ENCODE results near the gene POLE3. TPM values are rescaled to one million over a fixed set of nuclear protein-coding genes. Genes with fewer than 3 reads are reported as not detected.

The POLE3 gene
- total RNA-seq, 1 donor from 2014 or later: 31.0 TPM

DNA sequence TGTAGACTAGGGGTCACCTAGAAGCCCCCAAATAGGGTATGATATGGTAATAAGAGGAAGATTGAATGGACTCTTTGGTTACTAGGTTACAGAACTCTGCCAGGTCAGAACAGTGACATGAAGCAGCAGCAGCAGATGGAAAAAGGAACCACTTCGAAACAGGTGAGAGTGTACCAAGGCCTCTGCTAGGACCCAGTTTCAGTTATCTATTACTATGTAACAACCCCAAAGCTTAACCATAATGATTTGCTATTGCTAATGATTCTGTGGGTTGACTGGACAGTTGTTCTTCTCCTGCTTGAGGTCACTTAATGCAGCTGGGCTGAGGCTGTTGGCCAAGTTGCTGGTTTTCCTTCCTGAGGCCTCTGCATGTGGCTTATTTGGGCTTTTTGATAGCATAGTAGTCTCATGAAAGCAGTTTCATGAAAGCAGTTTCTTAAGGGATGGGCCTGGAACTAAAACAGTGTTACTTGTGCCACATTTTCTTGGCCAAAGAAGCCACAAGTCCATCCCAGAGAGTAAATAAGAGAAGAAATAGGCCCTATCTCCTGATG is 17.7 kb upstream of the POLE3 start:
- Histone ChIP-seq H3K27ac (no peak overlapping the region), H3K27me3 (no peaks in the 10 kb centered on the region), H3K36me3 (no peaks in the 10 kb centered on the region), H3K4me1 (no peaks in the 10 kb centered on the region), H3K4me3 (no peak overlapping the region), H3K9me3 (no peaks in the 10 kb centered on the region)
- TF ChIP-seq, protein P1, sequence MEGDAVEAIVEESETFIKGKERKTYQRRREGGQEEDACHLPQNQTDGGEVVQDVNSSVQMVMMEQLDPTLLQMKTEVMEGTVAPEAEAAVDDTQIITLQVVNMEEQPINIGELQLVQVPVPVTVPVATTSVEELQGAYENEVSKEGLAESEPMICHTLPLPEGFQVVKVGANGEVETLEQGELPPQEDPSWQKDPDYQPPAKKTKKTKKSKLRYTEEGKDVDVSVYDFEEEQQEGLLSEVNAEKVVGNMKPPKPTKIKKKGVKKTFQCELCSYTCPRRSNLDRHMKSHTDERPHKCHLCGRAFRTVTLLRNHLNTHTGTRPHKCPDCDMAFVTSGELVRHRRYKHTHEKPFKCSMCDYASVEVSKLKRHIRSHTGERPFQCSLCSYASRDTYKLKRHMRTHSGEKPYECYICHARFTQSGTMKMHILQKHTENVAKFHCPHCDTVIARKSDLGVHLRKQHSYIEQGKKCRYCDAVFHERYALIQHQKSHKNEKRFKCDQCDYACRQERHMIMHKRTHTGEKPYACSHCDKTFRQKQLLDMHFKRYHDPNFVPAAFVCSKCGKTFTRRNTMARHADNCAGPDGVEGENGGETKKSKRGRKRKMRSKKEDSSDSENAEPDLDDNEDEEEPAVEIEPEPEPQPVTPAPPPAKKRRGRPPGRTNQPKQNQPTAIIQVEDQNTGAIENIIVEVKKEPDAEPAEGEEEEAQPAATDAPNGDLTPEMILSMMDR (IDR thresholded peaks at IDR 0.05): no peak
- DNase-seq (no peak), ATAC-seq (no peak)
- intact Hi-C loops (cut with DNase I): no loop called here

DNA sequence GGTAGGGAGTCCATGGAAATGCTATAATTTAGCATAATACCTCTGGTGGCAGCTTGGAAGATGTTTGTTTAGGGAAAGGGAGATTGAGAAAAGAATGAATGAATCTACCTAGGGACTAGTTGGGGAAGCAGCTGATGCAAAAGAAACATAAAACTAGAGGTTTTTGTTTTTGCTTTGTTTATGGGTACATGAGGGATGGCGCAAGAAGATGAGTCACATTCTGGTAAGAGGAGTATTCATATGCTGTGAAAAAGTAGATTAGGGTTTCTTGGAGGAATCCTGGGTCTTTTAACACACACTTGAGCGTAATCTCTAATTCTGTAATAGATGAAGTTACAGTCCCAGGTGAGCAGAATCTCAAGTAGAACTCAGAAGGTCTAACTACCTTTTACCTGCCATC is 17.2 kb upstream of the POLE3 start:
- Histone ChIP-seq H3K9me3 (no peaks in the 10 kb centered on the region), H3K4me3 (no peak overlapping the region), H3K27me3 (no peaks in the 10 kb centered on the region), H3K27ac (no peak overlapping the region), H3K4me1 (no peaks in the 10 kb centered on the region), H3K36me3 (no peaks in the 10 kb centered on the region)
- intact Hi-C loops (cut with DNase I): no loop called here
- DNase-seq: no peak
- no peak for ATAC-seq
- TF ChIP-seq, protein P1 (IDR thresholded peaks at IDR 0.05): no peak

DNA sequence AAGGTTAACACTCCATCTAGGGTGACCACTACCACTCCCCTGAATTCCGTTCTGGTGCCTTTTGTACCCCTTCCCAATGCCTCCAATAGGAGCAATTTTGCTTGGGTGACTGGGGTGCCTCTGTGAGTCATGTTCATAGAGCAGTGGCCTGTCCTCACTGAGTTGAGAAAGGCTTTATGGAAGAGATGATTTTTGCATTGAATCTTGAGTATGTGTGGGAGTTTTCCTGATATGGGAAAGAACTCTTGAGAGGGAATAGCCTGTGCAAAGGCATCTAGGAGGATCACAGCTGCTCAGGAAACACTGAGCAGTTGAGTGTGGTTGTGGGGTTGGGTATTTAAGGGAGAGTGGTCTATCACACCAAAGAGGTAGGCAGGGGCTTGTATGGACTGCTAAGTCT is 16.2 kb upstream of the POLE3 start:
- TF ChIP-seq, protein P1 (IDR thresholded peaks at IDR 0.05): no peak
- Histone ChIP-seq H3K4me3 (no peak overlapping the region), H3K27ac (no peak overlapping the region), H3K36me3 (no peaks in the 10 kb centered on the region), H3K9me3 (no peaks in the 10 kb centered on the region), H3K4me1 (no peaks in the 10 kb centered on the region), H3K27me3 (no peaks in the 10 kb centered on the region)
- intact Hi-C loops (cut with DNase I): no loop called here
- DNase-seq (no peak), ATAC-seq (no peak)

DNA sequence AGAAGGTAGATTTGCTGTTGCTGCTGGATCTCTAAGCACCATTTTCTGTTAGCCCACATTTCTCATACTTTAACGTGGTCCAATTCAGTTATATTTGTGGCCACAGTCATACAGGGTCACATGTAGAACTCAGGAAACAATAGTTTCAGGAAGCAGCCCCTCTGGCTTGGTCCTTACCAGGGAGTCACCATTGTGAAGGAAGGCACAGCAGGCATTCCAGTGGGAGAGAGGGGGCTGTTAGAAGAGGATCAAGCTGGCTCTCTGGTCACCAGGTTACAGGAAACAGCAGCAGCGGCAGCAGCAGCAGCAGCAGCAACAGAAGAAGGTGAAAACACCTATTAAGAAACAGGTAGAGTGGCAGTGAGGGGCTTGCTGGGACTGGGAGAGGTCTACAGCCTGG is 14.6 kb upstream of the POLE3 start:
- Histone ChIP-seq H3K4me1 (no peaks in the 10 kb centered on the region), H3K27me3 (no peaks in the 10 kb centered on the region), H3K36me3 (no peaks in the 10 kb centered on the region), H3K9me3 (no peaks in the 10 kb centered on the region), H3K4me3 (no peak overlapping the region), H3K27ac (no peak overlapping the region)
- intact Hi-C loops (cut with DNase I): no loop called here
- TF ChIP-seq, protein P1 (IDR thresholded peaks at IDR 0.05): no peak
- no peak for DNase-seq
- ATAC-seq: no peak

DNA sequence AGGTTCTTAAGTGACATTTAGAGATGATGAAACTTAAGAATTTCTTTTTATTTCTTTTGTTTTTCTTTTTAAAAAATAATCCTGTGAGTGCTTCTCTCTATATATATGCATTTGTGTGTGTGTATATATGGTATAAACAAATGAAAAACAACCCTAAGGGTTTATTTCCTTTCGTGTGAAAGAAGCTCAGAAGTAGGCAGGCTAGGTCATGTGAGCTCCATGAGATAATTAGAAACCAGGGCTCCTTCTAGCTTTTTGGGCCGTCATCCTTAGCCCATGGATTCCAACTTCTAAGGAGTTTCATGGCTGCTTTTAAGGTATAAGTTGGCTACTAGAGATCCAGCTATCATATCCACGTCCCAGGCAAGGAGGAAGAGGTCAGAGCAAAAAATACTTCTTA is 11.3 kb upstream of the POLE3 start:
- Histone ChIP-seq H3K27ac (no peak overlapping the region), H3K4me1 (no peaks in the 10 kb centered on the region), H3K9me3 (no peaks in the 10 kb centered on the region), H3K4me3 (no peak overlapping the region), H3K27me3 (no peaks in the 10 kb centered on the region), H3K36me3 (no peaks in the 10 kb centered on the region)
- intact Hi-C loops (cut with DNase I): no loop called here
- DNase-seq: no peak
- TF ChIP-seq, protein P1 (IDR thresholded peaks at IDR 0.05): no peak
- no peak for ATAC-seq

DNA sequence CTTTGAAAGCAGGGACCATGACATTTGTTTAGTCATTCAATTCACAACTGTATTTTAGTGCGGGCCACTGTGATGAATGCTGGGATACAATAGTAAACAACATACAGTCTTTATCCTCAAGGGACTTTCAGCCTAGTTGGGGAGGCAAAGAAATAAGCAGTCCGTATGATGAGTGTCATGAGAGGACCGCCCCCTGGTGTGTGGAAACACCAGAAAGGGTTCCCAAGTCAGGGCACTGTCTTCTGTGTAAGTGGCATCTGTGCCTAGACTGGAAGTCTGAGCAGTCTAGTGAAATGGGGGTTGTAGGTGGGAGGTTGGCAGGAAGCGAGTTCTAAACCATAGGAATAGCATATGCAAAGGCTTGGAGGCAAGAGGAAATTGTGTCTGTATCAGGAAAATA is 6.9 kb upstream of the POLE3 start:
- no peaks in the 10 kb centered on the region for H3K27me3 ChIP-seq
- H3K4me1 ChIP-seq: no peaks in the 10 kb centered on the region
- no peak overlapping the region for H3K27ac ChIP-seq
- H3K9me3 ChIP-seq: no peaks in the 10 kb centered on the region
- intact Hi-C loops (cut with DNase I): no loop called here
- ATAC-seq (no peak), DNase-seq (no peak)
- TF ChIP-seq, protein P1 (IDR thresholded peaks at IDR 0.05): no peak
- H3K4me3 ChIP-seq: no peak overlapping the region
- H3K36me3 ChIP-seq: no peaks in the 10 kb centered on the region
